ENCODE results near the gene CD1B.
"Not testable (repeated sequence)": the region's sequence is repeated elsewhere in the genome, so short reads cannot be mapped to it uniquely, and the experiment has no call there.

Gene CD1B

DNA sequence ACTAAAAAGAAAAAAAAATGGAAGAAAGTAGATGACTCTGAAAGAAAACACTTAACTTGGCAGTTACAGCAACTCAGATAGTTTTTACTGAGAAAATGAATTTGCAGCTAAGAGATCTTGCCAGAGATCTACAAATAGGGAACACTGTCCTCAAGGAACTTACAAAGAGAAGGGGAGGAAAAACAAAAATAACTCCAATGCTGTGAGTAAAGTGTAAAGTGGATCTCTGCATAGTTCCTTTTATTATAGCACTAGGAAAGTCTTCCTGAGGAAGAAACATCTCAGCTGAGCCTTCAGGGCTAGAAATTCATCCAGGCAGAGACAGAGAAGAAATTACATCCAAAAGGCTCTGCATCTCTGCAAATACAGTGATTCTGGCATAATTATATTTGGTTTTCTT, 3.9 kb downstream of the CD1B start:
- no peak for DNase-seq

DNA sequence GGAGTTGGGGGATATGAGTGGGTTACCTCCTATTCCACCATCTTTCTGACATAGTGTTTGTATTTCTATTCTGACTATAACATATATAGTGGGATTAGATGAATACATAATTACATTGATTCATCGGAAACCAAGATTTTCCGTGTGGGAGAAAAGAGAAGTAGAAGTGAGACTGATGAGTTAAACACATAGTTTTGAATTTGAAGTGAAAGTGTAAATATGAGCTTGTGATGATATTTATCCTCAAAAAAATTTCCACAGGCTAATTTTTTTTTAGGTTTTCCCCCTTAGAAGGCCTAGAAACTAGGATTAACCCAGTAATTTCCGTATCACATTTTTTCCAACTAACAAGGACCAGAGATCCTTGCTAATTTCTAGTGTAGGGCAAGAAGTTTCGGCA, 6.9 kb downstream of the CD1B start:
- no peak for DNase-seq

DNA sequence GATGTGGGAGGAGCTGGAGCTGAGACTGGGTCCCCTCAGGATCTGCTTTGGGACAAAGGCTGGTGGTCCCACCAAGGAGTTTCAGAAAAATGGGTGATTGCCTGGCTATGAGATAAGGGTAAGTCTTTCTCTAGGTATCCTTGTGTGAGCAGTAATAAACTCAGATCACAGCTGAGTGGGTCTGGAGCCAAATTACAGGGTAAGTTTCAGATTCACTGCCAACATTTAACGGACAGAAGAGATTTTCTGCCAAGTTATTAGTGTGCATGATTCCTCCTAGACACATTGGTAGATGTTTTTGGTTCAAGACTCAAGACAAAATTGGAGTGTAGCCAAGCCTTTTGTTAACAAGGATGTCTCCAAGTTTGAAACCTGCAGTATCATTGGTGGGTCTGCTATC, 7.5 kb downstream of the CD1B start:
- DNase-seq = no peak

DNA sequence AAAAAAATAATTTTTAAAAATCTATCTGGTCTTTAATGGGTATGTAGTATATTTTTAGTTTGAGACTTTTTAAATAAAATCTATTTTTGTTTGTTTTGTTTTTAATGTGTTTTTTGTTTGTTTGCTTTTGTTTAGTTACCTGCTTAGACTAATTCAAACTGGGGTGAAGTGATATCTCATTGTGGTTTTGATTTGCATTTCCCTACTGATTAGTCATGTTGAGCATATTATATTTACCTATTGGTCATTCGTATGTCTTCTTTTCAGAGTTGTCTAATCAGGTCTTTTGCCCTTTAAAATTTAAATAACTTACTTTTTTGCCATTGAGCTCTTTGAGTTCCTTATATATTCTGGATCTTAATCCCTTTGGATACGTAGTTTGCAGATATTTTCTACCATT, 20.3 kb downstream of the CD1B start:
- no peak for DNase-seq

DNA sequence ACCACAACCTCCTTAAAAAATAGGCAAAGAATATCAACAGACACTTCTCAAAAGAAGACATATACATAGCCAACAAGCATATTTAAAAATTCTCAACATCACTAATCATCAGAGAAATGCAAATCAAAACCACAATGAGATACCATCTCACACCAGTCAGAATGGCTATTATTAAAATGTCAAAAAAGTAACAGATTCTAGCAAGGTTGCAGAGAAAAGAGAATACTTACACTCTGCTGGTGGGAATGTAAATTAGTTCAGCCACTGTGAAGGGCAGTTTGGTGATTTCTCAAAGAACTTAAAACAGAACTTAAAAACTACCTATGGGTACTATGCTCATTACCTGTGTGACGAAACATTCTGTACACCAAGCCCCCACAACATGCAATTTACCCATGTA, 20.7 kb downstream of the CD1B start:
- DNase-seq = no peak

DNA sequence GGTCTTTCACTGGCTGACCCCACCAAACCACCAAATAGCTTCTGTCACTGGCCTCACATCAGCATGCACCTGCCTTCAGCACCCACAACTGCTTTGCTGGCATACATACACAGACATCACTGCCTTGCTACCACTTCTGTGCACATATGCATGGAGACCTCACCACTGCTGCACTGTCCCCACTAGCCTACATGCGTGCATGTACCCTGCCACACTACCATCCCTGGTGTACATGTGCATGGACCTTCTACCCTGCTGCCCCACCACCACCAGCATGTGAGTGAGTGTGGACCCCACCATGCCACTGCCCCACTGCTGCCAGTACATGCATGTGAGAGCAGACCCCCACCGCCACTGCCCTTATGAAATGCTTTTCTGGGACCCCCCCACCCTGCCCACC, 35.5 kb downstream of the CD1B start:
- DNase-seq = no peak

DNA sequence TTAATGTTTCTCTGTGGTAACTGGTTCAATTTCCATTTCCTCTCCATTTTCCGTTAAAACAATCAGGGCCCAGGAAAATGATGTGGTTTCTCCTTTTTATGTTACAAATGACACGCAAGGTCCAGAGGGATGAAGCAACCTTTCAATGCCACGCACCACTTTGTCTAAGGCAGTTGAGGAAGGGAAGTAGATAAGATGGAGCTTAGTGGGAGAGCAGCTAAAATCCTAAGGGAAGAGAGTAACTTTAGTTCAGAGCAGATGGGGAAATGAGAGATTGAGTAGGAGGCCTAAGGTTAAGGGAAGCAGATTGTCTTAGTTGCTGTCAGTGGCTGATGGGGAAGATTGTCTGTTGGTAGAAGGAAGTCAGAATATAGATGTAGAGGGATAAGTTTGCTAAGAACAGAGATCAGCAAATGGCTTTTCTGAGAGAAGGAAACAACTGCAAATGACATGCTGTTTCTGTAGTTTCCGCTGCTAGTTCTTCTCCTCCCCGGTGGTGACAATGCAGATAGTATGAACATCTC, 40.9 kb downstream of the CD1B start:
- DNase-seq = no peak

- DNase-seq = no peak
Observed at GRCh38 chr1:158289811-158290210, 41.5 kb downstream of the CD1B start, which contains the start of gene CD1C. CD1C (plus strand) TSS chr1:158289923; CDS start chr1:158290065, 142 bp downstream.

- DNase-seq = no peak
Observed at GRCh38 chr1:158286941-158287346, 44.4 kb downstream of the CD1B start.

- no peak for DNase-seq
Observed at GRCh38 chr1:158286487-158286886, 44.8 kb downstream of the CD1B start.

- DNase-seq = no peak
Observed at GRCh38 chr1:158285756-158286241, 45.5 kb downstream of the CD1B start.

GRCh38 chr1:158283965-158284364, 47.4 kb downstream of the CD1B start:
- DNase-seq = no peak

- not testable (repeated sequence) for DNase-seq
Observed at GRCh38 chr1:158282421-158282820, 48.9 kb downstream of the CD1B start.
